HG02943 (cell line): ENCODE measurements around the gene TUBA4A.
"Not testable (repeated sequence)": the region's sequence is repeated elsewhere in the genome, so short reads cannot be mapped to it uniquely, and the experiment has no call there.

ENCODE experiments used
- ATAC-seq: cut with Tn5 transposase; IDR thresholded peaks from one replicate; pipeline ENCODE4 v1.9.1; 2021; ENCODE audit warnings: mild to moderate bottlenecking, low read depth, moderate library complexity; ENCODE audit not compliant: unreplicated experiment

TUBA4A gene

GRCh38 chr2:219215871-219216534 lies 37.7 kb downstream of the TUBA4A start:
- ATAC-seq, result no peak

GRCh38 chr2:219214786-219215185 lies 38.9 kb downstream of the TUBA4A start:
- no peak for ATAC-seq

- no peak for ATAC-seq
These were observed 39.6 kb downstream of the TUBA4A start for GRCh38 chr2:219214141-219214540.

- no peak for ATAC-seq
These were observed 40.1 kb downstream of the TUBA4A start for GRCh38 chr2:219213486-219214071.

- no peak for ATAC-seq
These were observed 40.7 kb downstream of the TUBA4A start for GRCh38 chr2:219213026-219213415.

GRCh38 chr2:219210886-219211362 lies 42.8 kb downstream of the TUBA4A start:
- ATAC-seq, result no peak

GRCh38 chr2:219210196-219210885 lies 43.4 kb downstream of the TUBA4A start:
- no peak for ATAC-seq

GRCh38 chr2:219209236-219210195 lies 44.2 kb downstream of the TUBA4A start:
- ATAC-seq, result no peak

- no peak for ATAC-seq
These were observed 45.6 kb downstream of the TUBA4A start for GRCh38 chr2:219207884-219208740.

GRCh38 chr2:219207134-219207883 lies 46.4 kb downstream of the TUBA4A start:
- ATAC-seq, result no peak

GRCh38 chr2:219206328-219207133 lies 47.2 kb downstream of the TUBA4A start, which contains the start of gene ZFAND2B:
ZFAND2B (plus strand) TSS chr2:219206782; CDS start chr2:219206988, 206 bp downstream.
- peak; percentile 92 for ATAC-seq

GRCh38 chr2:219205981-219206327 lies 47.8 kb downstream of the TUBA4A start:
- no peak for ATAC-seq

GRCh38 chr2:219205165-219205538 lies 48.6 kb downstream of the TUBA4A start:
- no peak for ATAC-seq

- ATAC-seq, result no peak
These were observed 49.1 kb downstream of the TUBA4A start for GRCh38 chr2:219204425-219205164.

GRCh38 chr2:219201331-219201730 lies 52.4 kb downstream of the TUBA4A start:
- ATAC-seq, result not testable (repeated sequence)

GRCh38 chr2:219200502-219201326 lies 53.0 kb downstream of the TUBA4A start:
- ATAC-seq, result not testable (repeated sequence)
